ENCODE measurements around the gene ZCCHC12.

- TF ChIP-seq CTCF (IDR thresholded peaks at IDR 0.05): no peak
- TF ChIP-seq POLR2A (IDR thresholded peaks at IDR 0.05): no peak
Observed at GRCh38 chrX:118861338-118861737, 37.7 kb downstream of the ZCCHC12 start.

All from adrenal gland (tissue), 5 donors.